HG03095 (cell line): ENCODE data around the gene ZFAND3.

Experiments used
- ATAC-seq: cut with Tn5 transposase; IDR thresholded peaks from one replicate; pipeline ENCODE4 v1.9.1; 2021; ENCODE audit warnings: moderate library complexity; ENCODE audit not compliant: unreplicated experiment

Gene ZFAND3

DNA sequence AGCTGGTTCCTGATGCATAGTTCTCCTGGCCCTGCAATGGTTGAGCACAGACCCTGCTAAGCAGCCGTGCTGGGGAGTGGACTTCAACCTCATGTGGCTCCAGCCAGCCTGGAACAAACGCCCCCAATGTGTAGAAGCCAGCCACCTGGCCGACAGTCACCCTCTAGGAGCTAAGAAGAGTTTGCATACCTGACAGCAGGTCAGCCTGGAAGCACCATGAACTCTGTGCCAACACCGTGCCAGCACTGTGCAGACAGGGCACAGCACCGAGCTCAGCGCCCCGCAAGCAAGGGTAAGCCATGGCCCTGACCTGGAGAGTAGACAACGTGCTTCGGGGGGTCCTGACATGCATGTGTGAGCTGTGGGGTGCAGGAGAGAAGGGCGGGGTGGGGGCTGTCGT lies 356.3 kb downstream of the ZFAND3 start:
- no peak for ATAC-seq

DNA sequence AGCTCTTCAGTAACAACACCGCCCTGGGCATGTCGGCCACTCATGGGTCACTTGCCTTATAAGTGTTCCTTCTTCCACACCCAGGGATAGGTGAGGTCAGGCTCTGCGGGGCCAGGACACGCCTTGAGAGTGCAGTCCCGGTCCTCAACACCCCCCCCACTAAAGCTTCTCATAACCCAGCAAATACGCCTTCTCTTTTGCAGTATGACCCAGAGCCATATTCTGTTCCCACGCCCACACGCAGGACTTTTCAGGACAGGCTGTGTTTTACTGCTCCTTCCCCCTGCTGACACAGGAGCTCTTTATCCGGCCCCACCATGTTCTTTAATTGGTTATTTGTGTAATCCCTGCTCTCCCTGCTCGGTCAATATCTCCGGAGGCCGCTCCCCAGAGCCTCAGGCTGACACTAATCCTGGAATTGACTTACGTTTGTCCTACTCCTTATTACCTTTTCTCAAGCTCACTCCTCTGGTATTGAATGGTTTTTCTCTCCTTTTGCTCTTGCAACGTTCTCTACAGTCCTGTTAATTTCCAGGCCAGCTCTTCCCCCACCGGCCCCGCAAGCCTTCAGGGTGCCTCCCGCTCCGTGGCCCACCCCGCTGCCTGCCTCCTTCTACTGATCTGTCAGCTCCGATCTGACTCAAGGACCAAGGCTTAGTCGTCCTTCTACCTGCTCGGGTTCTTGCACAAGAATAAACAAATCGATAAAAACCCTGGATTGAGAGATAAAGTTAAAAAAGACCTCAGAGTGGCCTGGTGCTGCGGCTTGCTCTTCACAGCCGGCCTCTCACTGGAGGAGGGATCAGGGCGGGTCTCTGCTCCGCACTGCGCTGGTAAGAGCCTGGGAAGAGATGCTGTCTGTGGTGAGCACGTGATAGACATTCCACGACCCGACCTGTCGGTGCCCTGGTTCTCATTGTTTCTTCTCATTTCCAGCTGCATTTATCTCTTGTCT lies 357.5 kb downstream of the ZFAND3 start:
- no peak for ATAC-seq

DNA sequence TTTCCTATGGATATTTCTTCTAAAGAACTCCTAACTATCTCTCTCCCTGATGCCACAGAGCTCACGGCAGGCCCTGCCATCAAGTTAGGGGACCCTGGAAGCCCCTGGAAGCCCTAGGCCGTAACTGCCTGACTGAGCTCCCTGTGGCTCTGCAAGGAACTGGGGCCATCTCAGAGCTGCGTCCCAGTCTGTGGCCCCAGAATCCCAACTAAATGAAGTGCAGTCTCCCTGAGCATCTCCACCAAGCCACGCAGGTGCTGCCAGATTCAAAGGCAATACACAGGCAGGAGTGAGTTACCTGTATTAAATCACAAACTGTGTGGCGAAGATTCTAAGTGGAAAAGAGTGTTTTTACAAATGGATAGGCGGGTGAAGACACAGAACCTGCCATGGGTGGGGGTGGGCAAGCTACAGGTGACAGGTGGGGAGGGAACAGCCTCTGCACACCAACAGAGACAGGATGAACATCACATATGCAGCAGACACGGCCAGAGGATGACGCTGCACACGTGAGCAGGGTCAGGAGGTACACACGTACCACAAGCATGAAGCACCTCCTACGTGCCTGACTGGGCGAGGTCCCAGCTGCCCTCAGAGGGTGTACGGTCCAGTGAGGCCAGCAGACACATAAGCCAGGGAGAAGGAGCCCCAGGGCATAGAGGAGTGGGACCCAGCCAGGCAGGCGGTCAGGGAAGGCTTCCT lies 358.5 kb downstream of the ZFAND3 start:
- no peak for ATAC-seq

DNA sequence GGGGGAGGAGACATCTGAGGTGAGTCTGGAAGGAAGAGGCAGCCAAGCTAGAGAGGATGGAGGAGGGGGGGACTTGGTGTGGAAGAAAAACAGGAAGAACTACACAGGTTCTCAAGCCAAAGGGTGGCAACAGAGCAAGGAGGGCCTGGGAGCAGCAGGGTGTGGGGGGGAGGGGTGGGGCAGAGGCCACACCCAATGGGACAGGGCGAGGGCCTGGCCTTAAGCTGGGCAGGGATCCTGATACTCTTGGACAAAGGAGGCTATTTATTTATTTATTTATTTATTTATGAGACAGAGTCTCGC lies 359.0 kb downstream of the ZFAND3 start:
- ATAC-seq = no peak

DNA sequence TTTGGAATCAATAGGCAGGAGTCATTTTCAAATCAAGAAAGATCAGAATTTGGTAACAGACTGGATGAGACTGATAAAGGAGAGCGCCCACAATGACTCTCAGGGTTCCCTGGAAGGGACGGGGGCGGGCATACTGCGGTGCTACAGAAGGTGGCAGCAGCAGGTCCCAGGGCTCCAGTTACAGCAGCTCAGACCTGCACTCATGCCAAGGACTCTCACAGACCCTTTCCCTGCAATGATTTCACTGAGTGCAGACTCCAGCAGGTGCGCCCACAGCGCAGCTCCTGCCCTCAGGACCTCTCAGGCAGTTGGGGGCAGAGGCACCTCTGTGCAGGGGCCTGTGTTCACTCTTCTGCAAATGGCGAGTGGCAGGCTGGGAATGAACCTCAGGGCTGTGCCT lies 359.8 kb downstream of the ZFAND3 start:
- no peak for ATAC-seq

DNA sequence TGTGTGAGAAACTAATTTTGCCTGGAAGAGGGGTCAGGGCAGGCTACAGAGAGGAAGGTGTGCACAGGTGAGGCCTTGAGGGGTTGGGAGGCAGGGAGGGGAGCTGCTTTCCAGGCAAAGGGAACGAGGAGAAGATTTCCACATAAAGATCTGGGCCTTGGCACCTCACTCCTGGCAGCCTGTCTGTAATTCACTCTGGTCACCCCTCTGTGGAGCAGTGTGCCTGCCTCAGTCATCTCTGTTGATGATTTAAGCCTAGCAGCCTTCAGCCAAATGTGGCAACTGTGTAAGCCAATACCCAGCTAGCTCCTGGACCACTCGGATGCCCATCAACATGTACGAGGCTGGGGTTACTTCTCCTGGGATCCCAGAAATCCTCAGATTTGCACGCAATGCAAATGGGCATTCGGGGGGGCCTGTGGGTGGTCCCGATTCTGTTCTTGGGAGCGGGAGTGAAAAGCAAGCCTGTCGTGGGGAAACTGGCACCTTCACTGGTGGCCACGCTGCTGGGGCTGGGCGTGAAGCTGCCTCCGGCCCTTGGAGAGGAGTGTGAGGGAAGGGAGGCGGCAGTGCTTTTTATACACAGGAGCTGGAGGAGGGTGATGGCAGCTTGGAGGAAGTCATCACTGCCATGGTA lies 360.4 kb downstream of the ZFAND3 start:
- ATAC-seq = no peak

DNA sequence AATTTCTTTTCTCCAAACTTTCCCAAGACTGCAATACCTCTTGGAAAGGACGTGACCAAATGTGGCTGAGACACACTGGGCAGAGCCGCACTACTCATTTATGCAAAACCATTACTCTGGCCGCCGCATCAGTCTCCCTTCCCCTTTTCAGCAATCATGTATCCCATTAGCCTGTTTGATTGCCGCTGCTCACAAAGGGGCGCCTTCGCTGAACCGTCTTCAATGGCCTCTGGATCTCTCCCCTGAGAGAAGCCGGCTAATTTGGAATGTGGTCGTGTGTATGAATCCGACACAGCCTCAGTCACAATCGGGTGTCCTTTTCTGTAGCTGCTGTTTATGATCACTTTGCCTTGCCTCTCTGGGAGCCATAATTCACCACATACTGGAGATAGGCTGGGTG lies 361.1 kb downstream of the ZFAND3 start:
- no peak for ATAC-seq

DNA sequence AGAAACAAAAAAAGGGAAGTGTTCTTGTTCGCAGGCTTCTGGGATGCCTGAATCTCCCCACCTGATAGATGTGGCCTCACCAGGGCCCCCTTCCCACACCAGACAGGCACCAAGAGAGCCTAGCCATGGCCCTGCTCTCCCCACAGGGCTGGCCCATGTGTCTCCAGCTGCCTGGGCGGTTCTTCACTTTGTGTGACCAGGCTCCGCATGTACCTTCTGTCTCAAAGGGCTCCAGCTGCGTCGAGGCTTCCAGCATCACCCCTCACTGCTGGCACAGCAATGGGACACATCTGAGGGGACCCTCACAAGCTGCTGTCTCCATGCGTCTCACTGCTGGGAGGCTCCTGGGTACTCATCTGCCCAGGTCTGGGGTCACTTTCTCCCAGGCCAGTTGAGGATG lies 362.9 kb downstream of the ZFAND3 start:
- ATAC-seq = no peak

DNA sequence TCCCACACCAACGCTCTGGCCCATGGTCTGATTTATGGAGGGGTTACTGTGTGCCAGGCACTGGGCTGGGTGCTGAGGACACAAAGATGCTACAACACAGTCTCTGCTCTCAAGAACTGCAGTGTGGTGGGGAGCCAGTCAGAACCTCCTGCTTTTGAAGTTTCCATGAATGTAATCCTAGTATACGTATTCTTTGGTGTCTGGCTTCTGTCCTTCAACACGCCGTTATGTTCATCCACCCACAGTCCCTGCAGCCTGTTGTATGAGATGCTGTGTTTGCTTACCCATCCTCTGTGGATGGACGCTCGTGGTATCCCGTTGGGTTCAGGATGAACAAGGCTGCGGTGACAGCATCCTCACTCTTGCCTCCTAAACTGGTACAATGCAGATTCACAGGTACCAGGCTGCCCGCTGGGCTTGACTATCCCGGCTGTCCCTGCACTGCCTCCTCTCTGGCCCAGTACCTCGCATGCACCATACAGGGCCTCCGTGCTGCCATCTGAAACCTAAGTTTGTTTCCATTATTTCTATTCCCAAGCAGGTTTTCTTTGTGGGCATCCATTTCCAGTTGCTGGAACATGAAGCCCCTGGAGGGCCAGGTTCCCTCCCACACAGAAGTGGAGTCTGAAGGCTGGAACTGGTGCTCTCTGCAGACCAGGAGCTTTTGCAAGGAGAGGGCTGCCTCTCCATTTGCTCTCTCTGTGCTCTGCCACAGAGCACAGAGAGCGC lies 364.5 kb downstream of the ZFAND3 start:
- ATAC-seq = no peak

DNA sequence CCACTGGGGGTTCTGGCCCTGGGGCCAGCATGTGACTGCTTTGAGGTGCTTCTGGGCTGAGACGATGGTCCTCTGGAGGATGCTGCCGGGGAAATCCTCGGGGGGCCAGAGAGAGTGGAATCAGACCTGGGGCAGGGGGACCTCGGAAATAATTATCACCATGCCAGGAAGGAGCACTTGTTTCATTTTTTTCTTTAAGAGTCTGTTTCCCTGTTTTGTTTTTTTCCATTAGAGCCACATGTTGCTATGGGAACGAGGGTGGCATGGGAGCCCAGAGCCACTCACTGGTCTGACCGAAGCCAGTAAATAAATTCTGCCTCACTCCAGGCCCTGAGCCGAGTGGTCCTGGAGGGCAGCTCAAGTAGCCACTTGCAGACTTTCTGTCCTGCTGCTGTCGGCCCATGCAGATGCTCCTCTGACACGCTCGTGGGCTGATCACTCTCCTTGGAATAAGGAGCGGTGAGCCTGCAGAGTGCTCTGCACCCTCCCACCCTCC lies 365.1 kb downstream of the ZFAND3 start:
- ATAC-seq = no peak

DNA sequence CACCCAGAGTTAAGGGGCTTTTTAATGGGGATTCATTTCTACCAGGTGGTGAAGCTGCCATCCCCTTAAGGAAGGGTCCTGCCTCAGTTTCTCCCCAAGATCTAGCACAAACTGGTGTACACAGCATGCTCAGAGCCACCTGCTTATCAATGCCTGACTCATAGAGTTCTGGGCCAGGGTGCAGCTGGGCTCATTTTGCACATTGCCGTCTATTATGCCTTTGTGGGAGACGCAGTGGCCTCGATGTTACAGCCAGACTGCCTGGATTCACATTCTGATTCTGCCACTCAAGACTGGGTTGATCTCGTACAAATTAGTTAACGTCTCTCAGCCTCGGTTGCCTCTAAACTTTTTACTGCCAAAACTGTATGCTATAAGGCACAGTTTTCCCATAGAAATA lies 365.7 kb downstream of the ZFAND3 start:
- ATAC-seq = no peak

DNA sequence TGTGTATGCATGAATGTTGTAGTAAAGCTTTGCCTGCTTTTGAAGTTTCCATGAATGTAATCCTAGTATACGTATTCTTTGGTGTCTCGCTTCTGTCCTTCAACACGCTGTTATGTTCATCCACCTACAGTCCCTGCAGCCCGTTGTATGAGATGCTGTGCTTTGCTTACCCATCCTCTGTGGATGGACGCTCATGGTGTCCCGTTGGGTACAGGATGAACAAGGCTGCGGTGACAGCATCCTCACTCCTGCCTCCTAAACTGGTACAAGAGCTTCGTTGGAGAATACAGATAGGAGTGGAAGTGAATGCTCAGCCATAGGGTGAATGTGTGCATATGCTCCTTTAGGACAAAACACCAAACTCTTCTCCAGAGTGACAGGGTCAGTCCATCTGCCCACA lies 366.2 kb downstream of the ZFAND3 start:
- ATAC-seq = no peak

DNA sequence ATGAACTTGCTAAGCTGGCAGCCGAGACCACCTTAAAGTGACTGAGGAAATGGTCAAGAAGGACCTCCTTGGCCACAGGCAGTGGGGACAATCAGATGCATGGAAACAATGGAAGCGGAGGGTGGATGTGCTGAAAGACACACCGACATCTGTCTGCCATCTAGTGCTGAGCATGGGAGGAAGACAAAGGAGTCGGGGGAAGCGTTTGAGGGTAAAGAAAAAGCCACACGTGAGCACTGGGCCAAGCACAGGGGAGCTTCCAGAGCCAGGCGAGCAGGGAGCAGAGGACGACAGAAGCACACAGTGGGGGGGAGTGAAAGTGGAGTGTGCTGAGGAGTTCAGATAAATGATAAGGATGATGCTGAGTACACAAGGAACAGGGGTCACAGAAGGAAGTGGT lies 367.8 kb downstream of the ZFAND3 start:
- no peak for ATAC-seq

DNA sequence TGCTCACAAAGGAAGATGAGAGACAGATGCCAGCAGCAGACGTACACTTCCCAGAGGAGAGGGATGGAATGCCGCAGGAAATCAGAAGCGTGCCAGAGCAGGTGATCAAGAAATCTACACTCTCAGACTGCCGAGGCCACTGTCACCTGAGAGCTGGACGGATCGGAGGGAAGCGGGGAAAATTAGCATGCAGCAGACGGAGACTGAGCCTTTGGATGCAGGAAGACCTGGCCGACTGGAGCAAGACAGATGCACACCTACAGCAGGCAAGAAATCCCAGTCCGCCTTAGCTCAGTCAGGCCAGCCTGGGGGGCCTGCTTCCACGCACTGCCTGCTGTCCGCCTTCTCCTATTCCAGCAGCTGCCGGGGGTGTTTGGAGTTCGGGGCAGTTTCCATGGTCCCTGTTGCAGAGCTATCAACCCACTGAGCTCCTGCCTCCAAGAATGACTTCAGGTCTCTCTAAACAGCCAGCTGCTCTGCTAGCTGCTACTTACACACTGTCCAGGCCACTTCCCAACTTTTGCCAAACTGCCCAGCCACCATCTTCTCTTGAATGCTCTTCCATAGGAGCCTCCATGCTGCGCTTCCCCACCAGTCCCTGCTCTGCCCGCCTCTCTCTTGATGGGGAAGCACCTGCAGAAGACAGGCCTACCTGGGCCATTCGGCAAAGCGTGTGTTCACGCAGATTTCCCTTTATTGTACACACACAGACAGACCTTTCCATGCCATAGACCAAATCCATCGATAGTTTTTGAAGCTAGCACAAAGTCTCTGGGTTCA lies 368.5 kb downstream of the ZFAND3 start:
- no peak for ATAC-seq

DNA sequence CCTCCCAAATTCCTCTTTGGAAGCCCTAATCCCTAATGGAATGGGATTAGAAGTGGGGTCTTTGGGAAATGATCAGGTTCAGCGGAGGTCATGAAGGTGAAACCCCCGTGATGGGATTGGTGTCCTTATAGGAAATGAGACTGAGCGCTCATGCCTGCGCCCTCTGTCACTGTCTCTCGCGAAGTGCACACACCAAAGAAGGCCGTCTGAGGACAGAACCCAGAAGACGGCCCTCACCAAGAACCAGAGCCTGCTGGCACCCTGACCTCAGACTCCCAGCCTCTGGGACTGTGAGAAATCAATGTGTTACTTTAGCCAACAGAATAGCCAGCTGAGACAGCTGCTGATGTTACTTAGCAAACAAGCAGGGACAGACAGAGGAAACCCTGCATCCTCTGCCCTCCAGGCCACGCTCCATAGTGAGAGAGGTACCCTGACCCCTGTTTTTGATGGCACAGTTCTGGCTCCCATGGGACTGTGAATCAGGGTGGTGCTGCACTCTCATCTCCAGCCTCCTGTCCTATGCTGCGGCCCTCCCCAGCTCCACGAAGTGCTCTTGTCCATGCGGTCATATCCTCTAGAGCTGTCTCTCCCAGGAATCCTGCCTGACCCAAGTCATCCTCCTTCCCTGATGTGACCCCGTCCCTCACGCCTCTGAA lies 369.3 kb downstream of the ZFAND3 start:
- ATAC-seq = no peak

DNA sequence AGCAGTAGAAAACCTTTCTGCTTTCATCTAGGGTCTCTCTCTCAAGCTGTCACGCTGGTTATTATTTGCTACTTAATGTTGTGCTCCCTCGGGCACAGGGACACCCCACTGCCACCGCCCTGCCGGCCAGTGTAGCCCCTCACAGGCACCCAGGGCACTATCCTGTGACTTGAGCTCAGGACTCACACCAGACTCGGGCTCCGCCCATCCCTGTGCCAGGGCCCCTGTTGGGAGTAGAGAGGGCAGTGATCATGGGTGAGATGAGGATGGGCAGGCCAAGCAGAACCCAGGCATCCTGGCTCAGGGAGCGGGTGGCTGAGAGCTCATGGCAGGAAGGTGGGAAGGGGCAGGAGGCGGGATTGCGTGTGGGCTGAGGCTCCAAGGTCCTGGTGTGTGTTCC lies 371.9 kb downstream of the ZFAND3 start:
- no peak for ATAC-seq

DNA sequence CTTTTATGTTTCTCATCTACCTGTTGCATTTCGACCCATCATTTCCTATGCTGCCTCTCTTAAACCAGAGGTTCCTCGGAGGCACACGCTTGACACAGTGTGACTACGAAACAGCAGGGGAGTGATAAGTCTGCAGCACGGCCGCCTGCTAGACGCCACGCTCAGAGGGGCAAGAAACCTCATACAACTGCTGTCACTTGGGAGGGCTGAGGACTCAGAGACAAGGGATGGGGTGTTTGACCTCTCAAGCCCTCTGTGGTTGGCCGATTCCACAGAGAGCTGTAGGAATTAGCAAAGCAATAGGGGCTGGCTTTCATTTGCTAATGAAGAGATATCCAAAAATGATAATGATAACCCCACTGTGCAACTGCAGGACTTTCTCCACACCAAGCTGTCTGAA lies 372.5 kb downstream of the ZFAND3 start:
- ATAC-seq = no peak

DNA sequence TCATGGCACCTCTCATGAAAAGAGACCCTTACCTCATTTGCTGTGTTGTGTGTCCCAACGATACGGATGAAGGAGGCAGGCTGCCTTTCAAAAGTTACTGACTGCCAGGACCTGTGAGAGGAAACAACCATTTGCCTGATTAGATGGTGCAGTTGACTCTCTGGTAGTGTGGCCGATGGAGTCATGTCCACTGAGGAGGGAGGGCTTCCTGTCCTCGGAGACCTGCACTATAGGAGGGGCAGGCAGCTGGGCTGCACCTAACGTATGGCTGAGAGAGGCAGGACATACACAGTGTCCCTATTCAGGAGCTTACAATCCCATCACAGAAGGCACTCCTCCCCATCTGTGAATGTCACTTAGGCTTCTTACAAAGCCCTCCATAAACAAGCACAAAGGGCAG lies 373.0 kb downstream of the ZFAND3 start:
- no peak for ATAC-seq

DNA sequence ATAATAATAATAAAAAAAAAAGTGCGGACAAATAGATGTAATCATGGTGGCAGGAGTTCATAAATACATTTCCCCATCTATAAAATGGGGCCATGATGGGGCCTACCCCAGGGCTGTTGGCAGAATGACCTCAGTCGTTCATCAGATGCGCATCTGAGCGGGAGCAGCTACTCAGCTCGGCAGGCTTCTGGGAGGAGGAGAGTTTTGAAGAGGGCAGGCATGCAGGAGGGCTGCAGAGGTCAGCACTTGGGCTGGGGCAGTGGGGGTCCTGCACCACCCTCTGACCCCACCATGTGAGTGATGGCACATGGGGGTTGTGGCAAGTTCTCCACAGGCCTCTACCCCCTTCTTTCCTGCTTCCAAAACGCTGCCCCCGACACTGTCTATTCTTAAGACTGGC lies 373.5 kb downstream of the ZFAND3 start:
- no peak for ATAC-seq
